Stimulated activated CD8-positive, alpha-beta memory T cell treated with anti-CD3 and anti-CD28 coated beads, Interleukin-4, amount 100 ng/mL, for 4 hours (primary cell): ENCODE measurements around the gene COIL.

ENCODE experiments used
- DNase-seq, 2 donors: peaks; one replicate each; pipeline ENCODE4 v3.0.0-alpha.2; 2020; ENCODE audit warnings: low read depth in 2 of 2, low spot score in 1 of 2

The COIL gene

GRCh38 chr17:56936697-56937322 is 24.0 kb downstream of the COIL start:
- no peak for DNase-seq

- DNase-seq, result no peak
Measured at GRCh38 chr17:56935461-56935860, 25.4 kb downstream of the COIL start.

GRCh38 chr17:56934280-56934679 is 26.6 kb downstream of the COIL start:
- no peak for DNase-seq

GRCh38 chr17:56933868-56934267 is 27.0 kb downstream of the COIL start:
- DNase-seq, result no peak

GRCh38 chr17:56933151-56933745 is 27.6 kb downstream of the COIL start:
- no peak for DNase-seq

- no peak for DNase-seq
Measured at GRCh38 chr17:56930739-56931337, 30.0 kb downstream of the COIL start.

- DNase-seq, result no peak
Measured at GRCh38 chr17:56929362-56929969, 31.4 kb downstream of the COIL start.

- no peak for DNase-seq
Measured at GRCh38 chr17:56928586-56928985, 32.3 kb downstream of the COIL start.

- DNase-seq, result no peak
Measured at GRCh38 chr17:56926704-56927103, 34.1 kb downstream of the COIL start.

GRCh38 chr17:56926270-56926669 is 34.6 kb downstream of the COIL start:
- DNase-seq, result no peak

GRCh38 chr17:56925088-56925487 is 35.8 kb downstream of the COIL start:
- no peak for DNase-seq

- DNase-seq, result no peak
Measured at GRCh38 chr17:56919717-56920116, 41.1 kb downstream of the COIL start.

GRCh38 chr17:56918916-56919315 is 41.9 kb downstream of the COIL start:
- no peak for DNase-seq

GRCh38 chr17:56917559-56918296 is 43.1 kb downstream of the COIL start:
- no peak for DNase-seq

GRCh38 chr17:56914581-56915273 is 46.1 kb downstream of the COIL start:
- DNase-seq, result no peak

GRCh38 chr17:56913867-56914580 is 46.8 kb downstream of the COIL start, which contains the start of gene TRIM25:
TRIM25 (minus strand) TSS chr17:56914049; CDS start chr17:56913988, 61 bp downstream.
- peak; percentile 77 to 85 for DNase-seq

- DNase-seq, result no peak
Measured at GRCh38 chr17:56913353-56913866, 47.4 kb downstream of the COIL start.

GRCh38 chr17:56913000-56913311 is 47.9 kb downstream of the COIL start:
- DNase-seq, result no peak

- no peak for DNase-seq
Measured at GRCh38 chr17:56912105-56912999, 48.5 kb downstream of the COIL start.
